SH-SY5Y (cell line): ENCODE data around the gene TATDN3.

Experiments
- GATA2 ChIP-seq: IDR thresholded peaks from 2 replicates; pipeline ENCODE4 v1.6.1; 2011; ENCODE audit warnings: mild to moderate bottlenecking, low read depth, low read length
- GATA3 ChIP-seq: IDR thresholded peaks from 2 replicates; pipeline ENCODE4 v1.6.1; 2011; ENCODE audit warnings: low read depth, mild to moderate bottlenecking, low read length, moderate library complexity

DNA sequence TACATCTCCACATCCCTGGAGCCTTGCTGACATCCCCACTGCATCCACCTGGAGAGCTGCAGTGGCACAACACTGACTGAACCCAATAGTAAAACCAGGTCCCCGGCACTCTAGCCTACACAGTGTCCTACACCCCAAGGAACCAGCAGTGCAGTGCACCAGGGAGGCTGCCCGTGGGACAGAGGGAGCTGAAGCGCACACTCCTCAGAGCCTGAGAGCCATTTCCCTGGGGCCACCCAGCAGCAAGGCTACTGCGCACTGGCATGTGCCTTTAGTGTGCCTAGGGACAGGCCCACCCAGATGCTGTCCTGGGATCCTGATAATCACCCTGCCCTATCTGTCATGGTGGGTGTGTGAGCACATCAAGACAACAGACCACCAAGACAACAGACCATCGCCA is 32.0 kb upstream of the TATDN3 start:
- TF ChIP-seq GATA2 (no peak), GATA3 (no peak)
